HepG2 (cell line): ENCODE measurements around the gene IRAK2. TPM values are rescaled to one million over a fixed set of nuclear protein-coding genes. Genes with fewer than 3 reads are reported as not detected.

Source experiments
- ARHGAP35 ChIP-seq: sonication (generic); formaldehyde crosslinking; IDR thresholded peaks from 2 replicates; pipeline ENCODE4 v1.9.0; 2022; ENCODE audit warnings: mild to moderate bottlenecking, inconsistent platforms, moderate library complexity, missing genetic modification reagents, borderline replicate concordance
- ATF3 ChIP-seq: sonication (generic); formaldehyde crosslinking; IDR thresholded peaks from 2 replicates; pipeline ENCODE4 v1.4.0; 2020; ENCODE audit warnings: missing genetic modification reagents
- ATF7 ChIP-seq, 2 experiments: fragments of 450-650 bp in 1 of 2; sonication (generic) in 1 of 2; formaldehyde crosslinking in 1 of 2; IDR thresholded peaks; 2 replicates each; pipeline versions ENCODE4 v1.4.0 to v1.6.1; 2016 to 2020; ENCODE audit warnings: antibody characterized with exemption in 1 of 2, mild to moderate bottlenecking in 1 of 2, missing genetic modification reagents in 1 of 2
- DBP ChIP-seq: sonication (generic); formaldehyde crosslinking; IDR thresholded peaks from 2 replicates; pipeline ENCODE4 v1.4.0; 2020; ENCODE audit warnings: missing genetic modification reagents; ENCODE audit errors: not compliant biosample characterization
- GPBP1L1 ChIP-seq: sonication (generic); formaldehyde crosslinking; IDR thresholded peaks from 2 replicates; pipeline ENCODE4 v1.5.0; 2020; ENCODE audit warnings: mild to moderate bottlenecking, missing genetic modification reagents
- HNF4G ChIP-seq, 2 experiments: sonication (generic) in 1 of 2; formaldehyde crosslinking in 1 of 2; IDR thresholded peaks; 2 replicates each; pipeline versions ENCODE4 v1.4.0 to v1.6.1; 2011 to 2020; ENCODE audit warnings: borderline replicate concordance in 2 of 2, low read depth in 2 of 2, mild to moderate bottlenecking in 2 of 2, low read length in 1 of 2, missing genetic modification reagents in 1 of 2, moderate library complexity in 1 of 2
- MTA1 ChIP-seq: sonication (generic); formaldehyde crosslinking; IDR thresholded peaks from 2 replicates; pipeline ENCODE4 v1.4.0; 2020; ENCODE audit warnings: missing genetic modification reagents, mild to moderate bottlenecking, borderline replicate concordance
- NRL ChIP-seq: sonication (generic); formaldehyde crosslinking; IDR thresholded peaks from 2 replicates; pipeline ENCODE4 v1.5.0; 2020; ENCODE audit warnings: missing genetic modification reagents, mild to moderate bottlenecking, moderate library complexity, borderline replicate concordance
- PHB2 ChIP-seq: fragments of 450-650 bp; IDR thresholded peaks from 2 replicates; pipeline ENCODE4 v1.6.1; 2018; ENCODE audit not compliant: partially characterized antibody
- RFXANK ChIP-seq: IDR thresholded peaks from 2 replicates; pipeline ENCODE4 v1.6.1; 2016
- ZBTB2 ChIP-seq: sonication (generic); formaldehyde crosslinking; IDR thresholded peaks from 2 replicates; pipeline ENCODE4 v1.8.0; 2022; ENCODE audit warnings: low read depth, missing genetic modification reagents
- ZBTB42 ChIP-seq: sonication (generic); formaldehyde crosslinking; IDR thresholded peaks from 2 replicates; pipeline ENCODE4 v1.5.0; 2020; ENCODE audit warnings: mild to moderate bottlenecking, missing genetic modification reagents
- ZNF17 ChIP-seq: sonication (generic); formaldehyde crosslinking; IDR thresholded peaks from 2 replicates; pipeline ENCODE4 v1.5.0; 2020; ENCODE audit warnings: mild to moderate bottlenecking, missing genetic modification reagents
- ZNF205 ChIP-seq: IDR thresholded peaks from 2 replicates; pipeline ENCODE4 v1.6.1; 2018; ENCODE audit warnings: missing biosample characterization, missing genetic modification reagents
- ZNF280B ChIP-seq: sonication (generic); formaldehyde crosslinking; IDR thresholded peaks from 2 replicates; pipeline ENCODE4 v1.5.0; 2020; ENCODE audit warnings: missing genetic modification reagents, mild to moderate bottlenecking, borderline replicate concordance
- ZNF296 ChIP-seq: sonication (generic); formaldehyde crosslinking; conservative IDR thresholded peaks from 2 replicates; pipeline ENCODE4 v1.5.0; 2020; ENCODE audit warnings: mild to moderate bottlenecking, missing genetic modification reagents
- ZNF446 ChIP-seq: sonication (generic); formaldehyde crosslinking; IDR thresholded peaks from 2 replicates; pipeline ENCODE4 v1.5.0; 2020; ENCODE audit warnings: mild to moderate bottlenecking, missing genetic modification reagents
- ZNF615 ChIP-seq: sonication (generic); formaldehyde crosslinking; IDR thresholded peaks from 2 replicates; pipeline ENCODE4 v1.5.0; 2020; ENCODE audit warnings: mild to moderate bottlenecking, missing genetic modification reagents, borderline replicate concordance
- ZNF639 ChIP-seq: conservative IDR thresholded peaks from 2 replicates; pipeline ENCODE4 v1.6.1; 2018; ENCODE audit warnings: missing genetic modification reagents
- ZNF7 ChIP-seq: IDR thresholded peaks from 2 replicates; pipeline ENCODE4 v1.6.1; 2016; ENCODE audit warnings: missing biosample characterization, missing genetic modification reagents
- ZNF773 ChIP-seq: sonication (generic); formaldehyde crosslinking; IDR thresholded peaks from 2 replicates; pipeline ENCODE4 v1.4.0; 2020; ENCODE audit warnings: missing genetic modification reagents, borderline replicate concordance
- polyA plus RNA-seq, 8 experiments: library from polyadenylated mRNA; depleted of rRNA in 3 of 8; stranded (reverse) in 7 of 8; unstranded in 1 of 8; fragments of >200 nt; fragmentation: Illumina TruSeq in 4 of 8; extraction: Trizol in 4 of 8; gene quantifications; 2 replicates each; pipeline versions ENCODE4 v1.2.1 to v1.2.3, GENCODE V29; 2011 to 2016; ENCODE audit warnings: low read depth in 4 of 8, missing spikeins in 1 of 8, mixed read lengths in 1 of 8; ENCODE audit not compliant: insufficient read depth in 1 of 8
- total RNA-seq, 5 experiments: library from RNA; depleted of rRNA; stranded (reverse); fragments of >200 nt; fragmentation: Illumina TruSeq; extraction: Trizol; gene quantifications; 2 replicates each; pipeline ENCODE4 v1.2.3, GENCODE V29; 2016; ENCODE audit warnings: low read depth in 1 of 5

Gene IRAK2
- total and polyA plus RNA-seq, 2 of the 13 experiments (the other 11 are each of a cell fraction or from before 2014, with no cell fraction given): 13.1 to 23.3 TPM

GRCh38 chr3:10173926-10174435 is 9.3 kb downstream of the IRAK2 start (continued):
- peak; percentile 22; the same call in 1 of the 2 replicates for TF ChIP-seq ZNF7 (CRISPR knock-in tag)
- no peak for TF ChIP-seq ZNF17 (CRISPR knock-in tag)
- TF ChIP-seq ATF3: 0 out of 2 replicates have a peak, but pooled peaks have one; percentile 25
- TF ChIP-seq ZNF773 (CRISPR knock-in tag): no peak
- TF ChIP-seq PHB2: no peak
- TF ChIP-seq ZBTB2 (CRISPR knock-in tag): no peak
- no peak for TF ChIP-seq GPBP1L1
- TF ChIP-seq ATF7 (IDR thresholded peaks at IDR 0.05): peak; percentile 87
- peak; percentile 29; the same call in 1 of the 2 replicates for TF ChIP-seq ATF7 (CRISPR knock-in tag; IDR thresholded peaks at IDR 0.05)
- TF ChIP-seq ZNF446: no peak
- no peak for TF ChIP-seq ZBTB42
- TF ChIP-seq MTA1 (CRISPR knock-in tag): no peak
- TF ChIP-seq ZNF205: no peak
- no peak for TF ChIP-seq ZNF280B (CRISPR knock-in tag)
- TF ChIP-seq ZNF296 (CRISPR knock-in tag): no peak
- TF ChIP-seq HNF4G (IDR thresholded peaks at IDR 0.05; ENCODE audit: borderline replicate concordance, low read depth, low read length): peak; percentile 82
- TF ChIP-seq HNF4G (CRISPR knock-in tag; IDR thresholded peaks at IDR 0.05; ENCODE audit: borderline replicate concordance, low read depth): no peak
- TF ChIP-seq NRL (CRISPR knock-in tag): no peak
- TF ChIP-seq ZNF615: no peak
- no peak for TF ChIP-seq DBP (CRISPR knock-in tag)
- TF ChIP-seq ARHGAP35 (CRISPR knock-in tag): no peak
- TF ChIP-seq RFXANK (CRISPR knock-in tag): no peak
- no peak for TF ChIP-seq ZNF639 (CRISPR knock-in tag)
